ENCODE results near the gene TIAM1.
A peak's percentile ranks its signal among the peaks of the same experiment; 100 is the strongest.

Gene TIAM1

GRCh38 chr21:31376301-31376700 lies 32.2 kb upstream of the TIAM1 start:
- DNase-seq (ENCODE audit: low spot score), result no peak
- no peaks in the 10 kb centered on the region for H3K36me3 ChIP-seq (ENCODE audit: low read depth)
- H3K27ac ChIP-seq (ENCODE audit: poor library complexity, severe bottlenecking), result no peak overlapping the region
- ATAC-seq (ENCODE audit: low read depth), result no peak
- H3K4me1 ChIP-seq (ENCODE audit: insufficient read depth, poor library complexity, severe bottlenecking), result peaks cover 8% of the 10 kb centered on the region
- H3K27me3 ChIP-seq (ENCODE audit: insufficient read depth, poor library complexity, severe bottlenecking), result no peaks in the 10 kb centered on the region
- no peaks in the 10 kb centered on the region for H3K9me3 ChIP-seq (ENCODE audit: severe bottlenecking)
- H3K4me3 ChIP-seq (ENCODE audit: severe bottlenecking), result no peak overlapping the region
- no peak for TF ChIP-seq CTCF (IDR thresholded peaks at IDR 0.05; ENCODE audit: poor library complexity, severe bottlenecking)

GRCh38 chr21:31374395-31374794 lies 30.3 kb upstream of the TIAM1 start:
- H3K36me3 ChIP-seq (ENCODE audit: low read depth), result no peaks in the 10 kb centered on the region
- ATAC-seq (ENCODE audit: low read depth) (no peak; the same call in 2 of the 3 replicates), DNase-seq (ENCODE audit: low spot score) (no peak)
- peaks cover 8% of the 10 kb centered on the region for H3K4me1 ChIP-seq (ENCODE audit: insufficient read depth, poor library complexity, severe bottlenecking)
- no peaks in the 10 kb centered on the region for H3K27me3 ChIP-seq (ENCODE audit: insufficient read depth, poor library complexity, severe bottlenecking)
- H3K27ac ChIP-seq (ENCODE audit: poor library complexity, severe bottlenecking), result no peak overlapping the region
- no peaks in the 10 kb centered on the region for H3K9me3 ChIP-seq (ENCODE audit: severe bottlenecking)
- H3K4me3 ChIP-seq (ENCODE audit: severe bottlenecking), result no peak overlapping the region
- TF ChIP-seq CTCF (IDR thresholded peaks at IDR 0.05; ENCODE audit: poor library complexity, severe bottlenecking), result no peak

GRCh38 chr21:31372471-31372765 lies 28.4 kb upstream of the TIAM1 start:
- TF ChIP-seq CTCF (IDR thresholded peaks at IDR 0.05; ENCODE audit: poor library complexity, severe bottlenecking), result no peak
- Histone ChIP-seq H3K9me3 (ENCODE audit: severe bottlenecking) (no peaks in the 10 kb centered on the region), H3K4me1 (ENCODE audit: insufficient read depth, poor library complexity, severe bottlenecking) (peaks cover 8% of the 10 kb centered on the region), H3K36me3 (ENCODE audit: low read depth) (no peaks in the 10 kb centered on the region), H3K27me3 (ENCODE audit: insufficient read depth, poor library complexity, severe bottlenecking) (no peaks in the 10 kb centered on the region), H3K4me3 (ENCODE audit: severe bottlenecking) (no peak overlapping the region), H3K27ac (ENCODE audit: poor library complexity, severe bottlenecking) (no peak overlapping the region)
- no peak for DNase-seq (ENCODE audit: low spot score)
- no peak for ATAC-seq (ENCODE audit: low read depth)

GRCh38 chr21:31371715-31372470 lies 27.8 kb upstream of the TIAM1 start:
- H3K4me1 ChIP-seq (ENCODE audit: insufficient read depth, poor library complexity, severe bottlenecking), result peaks cover 8% of the 10 kb centered on the region
- DNase-seq (ENCODE audit: low spot score), result no peak

More at GRCh38 chr21:31371715-31372470, 27.8 kb upstream of the TIAM1 start:
- Histone ChIP-seq H3K9me3 (ENCODE audit: severe bottlenecking) (no peaks in the 10 kb centered on the region), H3K36me3 (ENCODE audit: low read depth) (no peaks in the 10 kb centered on the region), H3K27ac (ENCODE audit: poor library complexity, severe bottlenecking) (no peak overlapping the region), H3K4me3 (ENCODE audit: severe bottlenecking) (no peak overlapping the region), H3K27me3 (ENCODE audit: insufficient read depth, poor library complexity, severe bottlenecking) (no peaks in the 10 kb centered on the region)
- ATAC-seq (ENCODE audit: low read depth), result 0 out of 3 replicates have a peak, but pooled peaks have one; percentile 23
- TF ChIP-seq CTCF (IDR thresholded peaks at IDR 0.05; ENCODE audit: poor library complexity, severe bottlenecking), result no peak

All from RWPE2 (cell line).